Measurements from ENCODE around the gene NELL1.

The NELL1 gene

GRCh38 chr11:21480240-21480639, 810.9 kb downstream of the NELL1 start:
- no peak for ATAC-seq (ENCODE audit: low read depth)
- no peak overlapping the region for H3K27ac Mint-ChIP-seq
- no peaks in the 10 kb centered on the region for H3K27me3 Mint-ChIP-seq
- H3K4me3 Mint-ChIP-seq: no peak overlapping the region
- DNase-seq (ENCODE audit: low spot score in 2 of 2): no peak
- H3K9me3 Mint-ChIP-seq: no peaks in the 10 kb centered on the region
- no peaks in the 10 kb centered on the region for H3K36me3 Mint-ChIP-seq
- H3K4me1 Mint-ChIP-seq: no peaks in the 10 kb centered on the region

DNA sequence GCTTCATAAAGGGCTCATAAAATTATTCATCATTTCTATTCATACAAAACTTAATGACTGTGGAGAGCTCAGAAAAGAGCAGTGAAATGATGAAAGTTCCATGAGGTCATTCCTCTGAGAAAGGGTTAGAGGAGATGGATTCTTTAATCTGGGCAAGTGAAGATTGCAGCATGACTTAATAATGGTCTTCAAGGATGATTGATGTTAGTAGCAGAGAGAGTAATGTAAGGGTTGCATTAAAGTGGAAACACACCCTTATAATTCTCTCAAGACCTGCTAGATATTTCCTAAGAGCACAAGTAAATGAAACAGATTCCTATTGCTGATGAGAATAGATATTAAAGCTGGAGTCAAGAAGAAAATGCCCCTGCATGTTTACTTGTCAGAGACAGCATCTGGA, 811.9 kb downstream of the NELL1 start:
- DNase-seq (ENCODE audit: low spot score in 2 of 2) (no peak), ATAC-seq (ENCODE audit: low read depth) (no peak)
- H3K27ac Mint-ChIP-seq: no peak overlapping the region
- H3K36me3 Mint-ChIP-seq: no peaks in the 10 kb centered on the region
- no peaks in the 10 kb centered on the region for H3K27me3 Mint-ChIP-seq
- no peaks in the 10 kb centered on the region for H3K4me1 Mint-ChIP-seq
- no peaks in the 10 kb centered on the region for H3K9me3 Mint-ChIP-seq
- no peak overlapping the region for H3K4me3 Mint-ChIP-seq

GRCh38 chr11:21484039-21484438, 814.7 kb downstream of the NELL1 start:
- ATAC-seq (ENCODE audit: low read depth): no peak
- H3K27ac Mint-ChIP-seq: no peak overlapping the region
- peaks cover 7% of the 10 kb centered on the region for H3K9me3 Mint-ChIP-seq
- H3K4me3 Mint-ChIP-seq: no peak overlapping the region
- H3K4me1 Mint-ChIP-seq: no peaks in the 10 kb centered on the region
- no peaks in the 10 kb centered on the region for H3K27me3 Mint-ChIP-seq
- no peaks in the 10 kb centered on the region for H3K36me3 Mint-ChIP-seq
- DNase-seq (ENCODE audit: low spot score in 2 of 2): no peak

GRCh38 chr11:21485006-21485405, 815.6 kb downstream of the NELL1 start:
- no peak overlapping the region for H3K27ac Mint-ChIP-seq
- peaks cover 7% of the 10 kb centered on the region for H3K9me3 Mint-ChIP-seq
- no peaks in the 10 kb centered on the region for H3K27me3 Mint-ChIP-seq
- DNase-seq (ENCODE audit: low spot score in 2 of 2): no peak
- no peak overlapping the region for H3K4me3 Mint-ChIP-seq
- no peaks in the 10 kb centered on the region for H3K36me3 Mint-ChIP-seq
- H3K4me1 Mint-ChIP-seq: no peaks in the 10 kb centered on the region
- no peak for ATAC-seq (ENCODE audit: low read depth)

DNA sequence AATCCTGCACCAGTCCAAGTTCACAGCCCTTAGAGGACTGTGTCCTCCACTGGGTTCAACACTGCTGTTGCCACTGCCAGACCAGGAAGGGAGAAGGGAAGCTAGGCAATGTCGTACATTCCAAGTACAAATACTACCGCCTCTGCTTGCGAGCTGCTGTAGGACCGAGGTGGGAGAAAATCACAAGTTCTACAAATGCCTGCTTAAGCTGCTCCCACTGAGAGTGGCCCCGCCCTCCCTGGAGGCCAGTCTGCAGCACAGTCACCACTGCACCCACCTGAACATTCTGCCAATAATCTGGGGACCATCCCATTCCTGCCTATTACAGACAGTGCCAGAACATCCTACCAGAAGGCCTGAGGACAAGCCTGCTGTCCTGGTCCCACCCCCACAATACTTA, 816.0 kb downstream of the NELL1 start:
- Mint-ChIP-seq H3K36me3 (no peaks in the 10 kb centered on the region), H3K4me3 (no peak overlapping the region), H3K27ac (no peak overlapping the region), H3K27me3 (no peaks in the 10 kb centered on the region), H3K9me3 (peaks cover 9% of the 10 kb centered on the region), H3K4me1 (no peaks in the 10 kb centered on the region)
- ATAC-seq (ENCODE audit: low read depth): no peak
- no peak for DNase-seq (ENCODE audit: low spot score in 2 of 2)

DNA sequence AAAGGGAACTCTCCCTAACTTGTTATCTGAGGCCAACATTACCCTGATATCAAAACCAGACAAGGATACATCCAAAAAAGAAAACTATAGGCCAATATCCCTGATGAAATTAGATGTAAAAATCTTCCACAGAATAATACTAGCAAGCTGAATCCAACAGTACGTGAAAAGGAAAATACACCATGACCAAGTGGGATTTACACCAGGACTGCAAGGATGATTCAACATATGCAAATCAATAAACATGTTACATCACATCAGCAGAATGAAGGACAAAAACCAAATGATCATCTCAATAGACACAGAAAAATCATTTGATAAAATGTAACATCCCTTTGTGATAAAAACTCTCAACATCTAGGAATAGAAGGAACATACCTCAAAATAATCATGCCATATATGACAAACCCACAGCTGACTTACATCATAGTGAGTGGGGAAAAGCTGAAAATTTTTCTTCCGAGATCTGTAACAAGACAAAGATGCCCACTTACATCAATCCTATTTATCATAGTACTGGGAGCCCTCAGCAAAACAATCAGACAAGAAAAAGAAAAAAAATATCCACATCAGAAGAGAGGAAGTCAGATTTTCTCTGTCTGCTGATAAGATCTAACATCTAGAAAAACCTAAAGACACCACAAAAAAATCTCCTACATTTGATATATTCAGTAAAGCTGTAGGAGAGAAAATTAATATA, 820.2 kb downstream of the NELL1 start:
- H3K4me1 Mint-ChIP-seq: no peaks in the 10 kb centered on the region

GRCh38 chr11:21492931-21493330, 823.5 kb downstream of the NELL1 start:
- no peaks in the 10 kb centered on the region for H3K4me1 Mint-ChIP-seq
- ATAC-seq (ENCODE audit: low read depth): no peak
- H3K36me3 Mint-ChIP-seq: no peaks in the 10 kb centered on the region
- no peak overlapping the region for H3K4me3 Mint-ChIP-seq
- H3K9me3 Mint-ChIP-seq: peaks cover 12% of the 10 kb centered on the region
- H3K27ac Mint-ChIP-seq: no peak overlapping the region
- DNase-seq (ENCODE audit: low spot score in 2 of 2): no peak
- H3K27me3 Mint-ChIP-seq: no peaks in the 10 kb centered on the region

More for the DNA sequence above, 820.2 kb downstream of the NELL1 start:
- H3K9me3 Mint-ChIP-seq: peaks cover 12% of the 10 kb centered on the region
- no peak overlapping the region for H3K4me3 Mint-ChIP-seq
- no peaks in the 10 kb centered on the region for H3K36me3 Mint-ChIP-seq
- no peak overlapping the region for H3K27ac Mint-ChIP-seq
- H3K27me3 Mint-ChIP-seq: no peaks in the 10 kb centered on the region
- no peak for ATAC-seq (ENCODE audit: low read depth)
- no peak for DNase-seq (ENCODE audit: low spot score in 2 of 2)

- Mint-ChIP-seq H3K36me3 (no peaks in the 10 kb centered on the region), H3K4me3 (no peak overlapping the region), H3K9me3 (peaks cover 7% of the 10 kb centered on the region), H3K27ac (no peak overlapping the region), H3K27me3 (no peaks in the 10 kb centered on the region), H3K4me1 (no peaks in the 10 kb centered on the region)
- DNase-seq (ENCODE audit: low spot score in 2 of 2): no peak
- ATAC-seq (ENCODE audit: low read depth): no peak
Measured at GRCh38 chr11:21494946-21495345, 825.6 kb downstream of the NELL1 start.

- Mint-ChIP-seq H3K9me3 (peaks cover 5% of the 10 kb centered on the region), H3K27ac (no peak overlapping the region), H3K27me3 (no peaks in the 10 kb centered on the region), H3K4me1 (no peaks in the 10 kb centered on the region), H3K36me3 (no peaks in the 10 kb centered on the region), H3K4me3 (no peak overlapping the region)
- no peak for ATAC-seq (ENCODE audit: low read depth)
- DNase-seq (ENCODE audit: low spot score in 2 of 2): no peak
Measured at GRCh38 chr11:21495879-21496278, 826.5 kb downstream of the NELL1 start.

GRCh38 chr11:21501245-21501644, 831.9 kb downstream of the NELL1 start:
- H3K9me3 Mint-ChIP-seq: peaks cover 3% of the 10 kb centered on the region
- H3K27ac Mint-ChIP-seq: no peak overlapping the region
- no peaks in the 10 kb centered on the region for H3K27me3 Mint-ChIP-seq
- ATAC-seq (ENCODE audit: low read depth): no peak
- H3K4me1 Mint-ChIP-seq: no peaks in the 10 kb centered on the region
- H3K36me3 Mint-ChIP-seq: no peaks in the 10 kb centered on the region
- no peak for DNase-seq (ENCODE audit: low spot score in 2 of 2)
- H3K4me3 Mint-ChIP-seq: no peak overlapping the region

- no peaks in the 10 kb centered on the region for H3K4me1 Mint-ChIP-seq
- no peak overlapping the region for H3K4me3 Mint-ChIP-seq
- H3K36me3 Mint-ChIP-seq: no peaks in the 10 kb centered on the region
- DNase-seq (ENCODE audit: low spot score in 2 of 2) (no peak), ATAC-seq (ENCODE audit: low read depth) (no peak)
- peaks cover 3% of the 10 kb centered on the region for H3K9me3 Mint-ChIP-seq
- no peaks in the 10 kb centered on the region for H3K27me3 Mint-ChIP-seq
- no peak overlapping the region for H3K27ac Mint-ChIP-seq
Measured at GRCh38 chr11:21505070-21505469, 835.7 kb downstream of the NELL1 start.

GRCh38 chr11:21511835-21512440, 842.6 kb downstream of the NELL1 start:
- Mint-ChIP-seq H3K36me3 (no peaks in the 10 kb centered on the region), H3K9me3 (peaks cover 4% of the 10 kb centered on the region), H3K4me3 (no peak overlapping the region), H3K27me3 (no peaks in the 10 kb centered on the region), H3K27ac (no peak overlapping the region), H3K4me1 (no peaks in the 10 kb centered on the region)
- DNase-seq (ENCODE audit: low spot score in 2 of 2) (no peak), ATAC-seq (ENCODE audit: low read depth) (no peak)

DNA sequence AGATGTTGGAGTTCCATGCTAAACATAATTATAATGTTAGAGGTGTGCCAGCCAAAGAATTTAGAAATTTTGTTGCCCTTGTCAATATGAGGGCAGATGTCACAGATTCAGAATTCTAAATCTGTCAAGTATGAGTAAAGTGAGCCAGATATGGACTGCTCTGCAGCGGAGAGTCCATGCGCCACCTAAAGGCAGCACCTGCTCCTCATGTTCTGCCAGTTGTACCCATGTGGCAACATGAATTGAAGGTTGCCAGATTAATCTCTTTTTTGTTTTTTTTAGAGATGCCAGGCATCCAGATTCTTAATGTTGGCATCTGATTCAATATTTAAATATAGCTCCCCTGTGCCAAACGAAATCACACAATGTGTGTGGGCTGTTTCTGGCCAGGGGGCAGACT, 844.9 kb downstream of the NELL1 start:
- no peak overlapping the region for H3K4me3 Mint-ChIP-seq
- no peak for DNase-seq (ENCODE audit: low spot score in 2 of 2)
- H3K27me3 Mint-ChIP-seq: no peaks in the 10 kb centered on the region
- ATAC-seq (ENCODE audit: low read depth): no peak
- H3K9me3 Mint-ChIP-seq: peaks cover 4% of the 10 kb centered on the region
- H3K36me3 Mint-ChIP-seq: no peaks in the 10 kb centered on the region
- no peak overlapping the region for H3K27ac Mint-ChIP-seq
- H3K4me1 Mint-ChIP-seq: no peaks in the 10 kb centered on the region

DNA sequence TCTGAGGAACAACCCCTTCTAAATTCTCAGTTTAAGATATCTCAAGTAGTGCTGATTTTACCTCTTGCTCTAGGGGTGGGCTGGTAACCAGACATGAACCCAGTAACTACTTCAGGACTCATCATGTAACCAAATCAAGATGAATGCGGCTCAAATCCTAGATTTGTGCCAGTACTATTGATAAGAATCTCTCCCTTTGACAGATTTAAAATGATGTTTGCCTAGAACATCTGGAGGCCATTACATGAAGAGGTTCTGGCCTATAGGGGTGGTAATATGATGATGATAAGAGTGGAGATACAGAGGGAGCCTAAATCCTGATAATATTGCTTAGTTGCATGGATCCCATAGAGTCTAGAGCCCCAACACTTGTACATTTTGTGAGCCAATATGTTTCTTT, 850.9 kb downstream of the NELL1 start:
- H3K27me3 Mint-ChIP-seq: no peaks in the 10 kb centered on the region
- DNase-seq (ENCODE audit: low spot score in 2 of 2): no peak
- no peaks in the 10 kb centered on the region for H3K36me3 Mint-ChIP-seq
- no peaks in the 10 kb centered on the region for H3K4me1 Mint-ChIP-seq
- ATAC-seq (ENCODE audit: low read depth): no peak
- no peak overlapping the region for H3K4me3 Mint-ChIP-seq
- H3K9me3 Mint-ChIP-seq: peaks cover 1% of the 10 kb centered on the region
- H3K27ac Mint-ChIP-seq: no peak overlapping the region

DNA sequence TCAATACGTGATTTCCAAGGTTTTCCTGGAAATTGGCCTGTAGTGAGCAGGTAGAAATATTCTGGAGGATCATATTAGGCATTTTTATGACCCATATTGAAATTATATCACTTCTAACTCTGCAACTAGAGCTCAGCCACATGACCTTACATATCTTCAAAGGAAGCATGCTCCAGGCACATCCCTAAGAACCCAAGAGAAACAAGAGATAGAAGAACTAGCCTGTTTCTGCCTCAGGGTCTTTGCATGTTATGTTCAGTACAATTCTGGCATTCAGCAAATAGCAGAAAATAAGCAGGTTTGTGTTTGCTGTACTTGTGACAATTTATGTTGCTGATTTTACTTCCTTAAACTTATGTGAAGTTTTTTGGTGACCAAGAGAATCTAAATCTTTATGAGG, 859.8 kb downstream of the NELL1 start:
- H3K9me3 Mint-ChIP-seq: peaks cover 3% of the 10 kb centered on the region
- ATAC-seq (ENCODE audit: low read depth) (no peak), DNase-seq (ENCODE audit: low spot score in 2 of 2) (no peak)
- no peaks in the 10 kb centered on the region for H3K4me1 Mint-ChIP-seq
- H3K27ac Mint-ChIP-seq: no peak overlapping the region
- no peaks in the 10 kb centered on the region for H3K36me3 Mint-ChIP-seq
- no peak overlapping the region for H3K4me3 Mint-ChIP-seq
- H3K27me3 Mint-ChIP-seq: no peaks in the 10 kb centered on the region
